Measurements from ENCODE around the gene SYT10. TPM values are rescaled to one million over a fixed set of nuclear protein-coding genes. Genes with fewer than 3 reads are reported as not detected.
"Not testable (repeated sequence)": the region's sequence is repeated elsewhere in the genome, so short reads cannot be mapped to it uniquely, and the experiment has no call there.

SYT10 gene
- total and polyA plus RNA-seq, 4 donors, result 0.08 to 0.84 (median 0.13) TPM

- no peaks in the 10 kb centered on the region for H3K9me3 ChIP-seq (ENCODE audit: control insufficient read depth in 4 of 4, low read length in 3 of 4)
- H3K4me3 ChIP-seq (ENCODE audit: low read depth in 1 of 3, low read length in 3 of 3), result no peak overlapping the region
- no peaks in the 10 kb centered on the region for H3K4me1 ChIP-seq (ENCODE audit: control insufficient read depth in 4 of 4, insufficient read depth in 4 of 4, low read length in 3 of 4)
- peaks cover 0 to 2% (median 0%) of the 10 kb centered on the region in 4 donors for H3K27me3 ChIP-seq (ENCODE audit: control insufficient read depth in 4 of 4, insufficient read depth in 4 of 4, low read length in 3 of 4)
- TF ChIP-seq NR2F2 (IDR thresholded peaks at IDR 0.05) (no peak), YY1 (IDR thresholded peaks at IDR 0.05) (no peak), JUND (IDR thresholded peaks at IDR 0.05) (no peak), FOXA1 (IDR thresholded peaks at IDR 0.05) (no peak), HNF4A (conservative IDR thresholded peaks at IDR 0.05) (no peak), SP1 (IDR thresholded peaks at IDR 0.05) (no peak), RAD21 (IDR thresholded peaks at IDR 0.05) (no peak), EGR1 (IDR thresholded peaks at IDR 0.05; ENCODE audit: low read depth in 2 of 2) (no peak), FOXA2 (IDR thresholded peaks at IDR 0.05) (no peak), REST (IDR thresholded peaks at IDR 0.05) (no peak), MAX (IDR thresholded peaks at IDR 0.05) (no peak), GABPA (IDR thresholded peaks at IDR 0.05 in 1 of 2, conservative IDR thresholded peaks at IDR 0.05 in 1 of 2) (no peak), TAF1 (conservative IDR thresholded peaks at IDR 0.05) (no peak), RXRA (IDR thresholded peaks at IDR 0.05) (no peak), HNF4G (IDR thresholded peaks at IDR 0.05) (no peak)
- TF ChIP-seq, protein P1, sequence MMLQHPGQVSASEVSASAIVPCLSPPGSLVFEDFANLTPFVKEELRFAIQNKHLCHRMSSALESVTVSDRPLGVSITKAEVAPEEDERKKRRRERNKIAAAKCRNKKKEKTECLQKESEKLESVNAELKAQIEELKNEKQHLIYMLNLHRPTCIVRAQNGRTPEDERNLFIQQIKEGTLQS (IDR thresholded peaks at IDR 0.05), result no peak
- TF ChIP-seq, protein P2, sequence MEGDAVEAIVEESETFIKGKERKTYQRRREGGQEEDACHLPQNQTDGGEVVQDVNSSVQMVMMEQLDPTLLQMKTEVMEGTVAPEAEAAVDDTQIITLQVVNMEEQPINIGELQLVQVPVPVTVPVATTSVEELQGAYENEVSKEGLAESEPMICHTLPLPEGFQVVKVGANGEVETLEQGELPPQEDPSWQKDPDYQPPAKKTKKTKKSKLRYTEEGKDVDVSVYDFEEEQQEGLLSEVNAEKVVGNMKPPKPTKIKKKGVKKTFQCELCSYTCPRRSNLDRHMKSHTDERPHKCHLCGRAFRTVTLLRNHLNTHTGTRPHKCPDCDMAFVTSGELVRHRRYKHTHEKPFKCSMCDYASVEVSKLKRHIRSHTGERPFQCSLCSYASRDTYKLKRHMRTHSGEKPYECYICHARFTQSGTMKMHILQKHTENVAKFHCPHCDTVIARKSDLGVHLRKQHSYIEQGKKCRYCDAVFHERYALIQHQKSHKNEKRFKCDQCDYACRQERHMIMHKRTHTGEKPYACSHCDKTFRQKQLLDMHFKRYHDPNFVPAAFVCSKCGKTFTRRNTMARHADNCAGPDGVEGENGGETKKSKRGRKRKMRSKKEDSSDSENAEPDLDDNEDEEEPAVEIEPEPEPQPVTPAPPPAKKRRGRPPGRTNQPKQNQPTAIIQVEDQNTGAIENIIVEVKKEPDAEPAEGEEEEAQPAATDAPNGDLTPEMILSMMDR (IDR thresholded peaks at IDR 0.05; ENCODE audit: low read depth, low read length, missing input control), result no peak
- TF ChIP-seq, protein P3, sequence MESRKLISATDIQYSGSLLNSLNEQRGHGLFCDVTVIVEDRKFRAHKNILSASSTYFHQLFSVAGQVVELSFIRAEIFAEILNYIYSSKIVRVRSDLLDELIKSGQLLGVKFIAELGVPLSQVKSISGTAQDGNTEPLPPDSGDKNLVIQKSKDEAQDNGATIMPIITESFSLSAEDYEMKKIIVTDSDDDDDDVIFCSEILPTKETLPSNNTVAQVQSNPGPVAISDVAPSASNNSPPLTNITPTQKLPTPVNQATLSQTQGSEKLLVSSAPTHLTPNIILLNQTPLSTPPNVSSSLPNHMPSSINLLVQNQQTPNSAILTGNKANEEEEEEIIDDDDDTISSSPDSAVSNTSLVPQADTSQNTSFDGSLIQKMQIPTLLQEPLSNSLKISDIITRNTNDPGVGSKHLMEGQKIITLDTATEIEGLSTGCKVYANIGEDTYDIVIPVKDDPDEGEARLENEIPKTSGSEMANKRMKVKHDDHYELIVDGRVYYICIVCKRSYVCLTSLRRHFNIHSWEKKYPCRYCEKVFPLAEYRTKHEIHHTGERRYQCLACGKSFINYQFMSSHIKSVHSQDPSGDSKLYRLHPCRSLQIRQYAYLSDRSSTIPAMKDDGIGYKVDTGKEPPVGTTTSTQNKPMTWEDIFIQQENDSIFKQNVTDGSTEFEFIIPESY (IDR thresholded peaks at IDR 0.05), result no peak
- WGBS, result 71% methylated on average over 1 of the region's 1 CpG
- H3K9ac ChIP-seq (ENCODE audit: low read depth in 1 of 2, low read length in 2 of 2), result no peak overlapping the region
- H3K27ac ChIP-seq (ENCODE audit: low read depth in 1 of 2, low read length in 2 of 2), result no peak overlapping the region
- no peaks in the 10 kb centered on the region for H3K36me3 ChIP-seq (ENCODE audit: control insufficient read depth in 4 of 4, insufficient read depth in 3 of 4, low read depth in 1 of 4, low read length in 3 of 4)
- no peak for DNase-seq (ENCODE audit: low spot score)
Observed at GRCh38 chr12:33423706-33424105, 15.9 kb downstream of the SYT10 start.

DNA sequence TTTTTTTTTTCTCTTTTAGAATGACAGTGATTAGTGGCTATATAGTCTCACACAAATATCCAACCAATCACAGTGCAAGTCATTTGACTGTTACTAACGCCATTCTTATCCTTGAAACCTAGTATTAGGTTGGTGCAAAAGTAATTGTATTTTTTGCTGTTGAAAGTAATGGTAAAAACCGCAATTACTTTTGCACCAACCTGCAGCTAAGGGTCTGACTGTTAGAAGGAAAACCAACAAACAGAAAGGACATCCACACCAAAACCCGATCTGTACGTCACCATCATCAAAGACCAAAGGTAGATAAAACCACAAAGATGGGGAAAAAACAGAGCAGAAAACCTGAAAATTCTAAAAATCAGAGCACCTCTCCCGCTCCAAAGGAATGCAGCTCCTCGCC lies 27.2 kb downstream of the SYT10 start:
- H3K4me1 ChIP-seq (ENCODE audit: control insufficient read depth in 4 of 4, insufficient read depth in 4 of 4, low read length in 3 of 4); H3K4me3 ChIP-seq (ENCODE audit: low read depth in 1 of 3, low read length in 3 of 3); H3K27me3 ChIP-seq (ENCODE audit: control insufficient read depth in 4 of 4, insufficient read depth in 4 of 4, low read length in 3 of 4); DNase-seq (ENCODE audit: low spot score); H3K27ac ChIP-seq (ENCODE audit: low read depth in 1 of 2, low read length in 2 of 2); H3K36me3 ChIP-seq (ENCODE audit: control insufficient read depth in 4 of 4, insufficient read depth in 3 of 4, low read depth in 1 of 4, low read length in 3 of 4); H3K9me3 ChIP-seq (ENCODE audit: control insufficient read depth in 4 of 4, low read length in 3 of 4); H3K9ac ChIP-seq (ENCODE audit: low read depth in 1 of 2, low read length in 2 of 2): not testable (repeated sequence)
- WGBS, result 81% methylated on average over 6 of the region's 6 CpGs

Data from liver (tissue), 9 donors.